ENCODE data around the gene ARAP3. TPM values are rescaled to one million over a fixed set of nuclear protein-coding genes. Genes with fewer than 3 reads are reported as not detected.

Gene ARAP3
- total and polyA plus RNA-seq, 9 of the 15 experiments (the other 6 are each of a cell fraction or from before 2014, with no cell fraction given) = 0.83 to 25.7 (median 6.4) TPM

DNA sequence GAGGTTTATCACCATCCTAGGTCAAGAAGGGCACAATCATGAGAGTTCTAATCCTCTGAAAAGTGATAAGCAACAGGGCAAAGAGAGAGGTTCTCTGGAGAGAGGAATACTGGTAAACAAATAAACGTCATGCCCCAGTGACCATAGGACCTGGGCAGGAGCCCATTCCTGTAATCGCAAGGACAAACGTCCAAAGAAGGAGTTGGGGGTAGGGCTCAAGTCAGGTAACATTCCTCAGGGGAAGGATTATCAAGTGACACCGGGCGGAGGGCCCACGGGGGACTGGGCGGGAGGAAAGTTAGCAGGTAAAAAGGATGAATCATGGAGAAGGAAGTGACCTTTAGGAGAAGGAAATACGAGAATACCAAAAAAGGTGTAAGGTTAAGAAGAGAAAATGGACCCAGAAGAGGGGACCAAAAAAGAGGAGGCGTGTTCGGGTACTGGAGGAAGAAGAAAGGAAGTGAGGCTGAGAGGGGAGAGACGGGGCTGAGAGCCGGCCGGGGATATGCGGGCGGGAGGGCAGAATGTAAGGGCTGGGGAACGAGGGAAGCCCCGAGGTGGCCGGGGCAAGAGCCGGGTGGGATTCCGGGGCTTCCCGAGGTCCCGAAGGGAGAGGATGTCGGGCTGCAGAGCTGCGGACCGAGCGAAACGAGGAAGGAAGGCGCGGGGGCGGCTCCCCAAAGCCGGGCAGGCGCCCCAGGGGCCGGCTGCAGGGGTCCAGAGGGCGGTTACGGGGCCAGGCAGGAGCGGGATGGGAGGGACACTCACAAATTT, 63.8 kb downstream of the ARAP3 start (continued):
- TF ChIP-seq ZNF707 (CRISPR knock-in tag; conservative IDR thresholded peaks at IDR 0.05) = no peak
- no peak for TF ChIP-seq ELF2 (CRISPR knock-in tag; IDR thresholded peaks at IDR 0.05)
- TF ChIP-seq SMARCB1 (IDR thresholded peaks at IDR 0.05; ENCODE audit: insufficient read length, low read depth) = no peak
- TF ChIP-seq PREB (CRISPR knock-in tag; IDR thresholded peaks at IDR 0.05) = 0 out of 2 replicates have a peak, but pooled peaks have one; percentile 21
- peak; percentile 34 for TF ChIP-seq ASH1L (IDR thresholded peaks at IDR 0.05; ENCODE audit: borderline replicate concordance, low read depth, partially characterized antibody)
- no peak for TF ChIP-seq CHAMP1 (IDR thresholded peaks at IDR 0.05)
- TF ChIP-seq SAP30 (IDR thresholded peaks at IDR 0.05; ENCODE audit: borderline replicate concordance, insufficient read depth, low read depth, low read length, poor library complexity, severe bottlenecking) = peak; percentile 50
- TF ChIP-seq TAF1 (IDR thresholded peaks at IDR 0.05; ENCODE audit: control insufficient read depth, extremely low read depth, insufficient read depth, low read length, severe bottlenecking) = peak; percentile 41
- no peak for TF ChIP-seq PURB (CRISPR knock-in tag; IDR thresholded peaks at IDR 0.05; ENCODE audit: low read depth)
- TF ChIP-seq NFRKB (IDR thresholded peaks at IDR 0.05; ENCODE audit: low read depth) = peak; percentile 76
- TF ChIP-seq CBFA2T3 (IDR thresholded peaks at IDR 0.05) = peak; percentile 35
- no peak for TF ChIP-seq ZNF23 (CRISPR knock-in tag; IDR thresholded peaks at IDR 0.05)
- peak in 1 of 2 experiments; percentile 52; a peak in 1 of 4 replicates for TF ChIP-seq RCOR1 (IDR thresholded peaks at IDR 0.05; ENCODE audit: borderline replicate concordance in 1 of 2, low read depth in 2 of 2, low read length in 2 of 2)
- TF ChIP-seq ELF1 (tag; IDR thresholded peaks at IDR 0.05) = no peak
- no peak for TF ChIP-seq U2AF1 (optimal IDR thresholded peaks at IDR 0.05; ENCODE audit: low read depth, low read length)
- peak; percentile 14 for TF ChIP-seq HNRNPLL (IDR thresholded peaks at IDR 0.05; ENCODE audit: low read depth, low read length, poor library complexity, severe bottlenecking)
- peak; percentile 76 for TF ChIP-seq C11orf30 (IDR thresholded peaks at IDR 0.05; ENCODE audit: low read depth)
- TF ChIP-seq XRCC3 (IDR thresholded peaks at IDR 0.05) = no peak
- no peak for TF ChIP-seq GATA2 (CRISPR knock-in tag; IDR thresholded peaks at IDR 0.05)
- no peak for TF ChIP-seq NR2C2 (CRISPR knock-in tag; IDR thresholded peaks at IDR 0.05)
- TF ChIP-seq NR2C2 (tag; IDR thresholded peaks at IDR 0.05) = 0 out of 2 replicates have a peak, but pooled peaks have one; percentile 65
- peak; percentile 47; the same call in 1 of the 2 replicates for TF ChIP-seq LEF1 (IDR thresholded peaks at IDR 0.05)
- no peak for TF ChIP-seq ZHX1 (conservative IDR thresholded peaks at IDR 0.05; ENCODE audit: low read length)

All from K562 (cell line).